WTC11 (cell line): ENCODE data around the gene ZNF593. TPM values are rescaled to one million over a fixed set of nuclear protein-coding genes. Genes with fewer than 3 reads are reported as not detected.

Experiments
- ATAC-seq: fragments of 200-7000 bp; cut with Tn5 transposase; 2 replicates; pipeline ENCODE4 v1.10.0; 2021; ENCODE audit warnings: mild to moderate bottlenecking, moderate library complexity
- CTCF ChIA-PET: fragments of 300-600 bp; sonication (Branson Sonifier 250); formaldehyde crosslinking; loops from one replicate; lab custom pipeline; 2021; ENCODE audit warnings: antibody characterized with exemption; lab: Charles Lee
- POLR2A ChIA-PET: fragments of 350-600 bp; sonication (Branson Sonifier 250); formaldehyde crosslinking; loops from one replicate; lab custom pipeline; 2021; ENCODE audit warnings: antibody characterized with exemption; lab: Charles Lee
- DNase-seq: peaks from one replicate; pipeline ENCODE4 v3.0.0; 2021; ENCODE audit warnings: low spot score
- H3K27ac Mint-ChIP-seq: 2 replicates; pipeline ENCODE4 v1.8.0; 2021; ENCODE audit warnings: mixed read lengths
- H3K27me3 Mint-ChIP-seq: 2 replicates; pipeline ENCODE4 v1.8.0; 2021; ENCODE audit warnings: low read depth, mild to moderate bottlenecking, moderate library complexity, mixed read lengths
- H3K36me3 Mint-ChIP-seq: 2 replicates; pipeline ENCODE4 v1.8.0; 2021; ENCODE audit warnings: mixed read lengths
- H3K4me1 Mint-ChIP-seq: 2 replicates; pipeline ENCODE4 v1.8.0; 2022; ENCODE audit warnings: mixed read lengths
- H3K4me3 Mint-ChIP-seq: 2 replicates; pipeline ENCODE4 v1.8.0; 2021; ENCODE audit warnings: mild to moderate bottlenecking, moderate library complexity, mixed read lengths
- H3K9me3 Mint-ChIP-seq: 2 replicates; pipeline ENCODE4 v1.8.0; 2021; ENCODE audit warnings: mixed read lengths
- ATF3 ChIP-seq: sonication (generic); formaldehyde crosslinking; conservative IDR thresholded peaks from 2 replicates; pipeline ENCODE4 v1.8.1; 2022; ENCODE audit warnings: mild to moderate bottlenecking, missing genetic modification reagents
- ETV6 ChIP-seq: sonication (generic); formaldehyde crosslinking; IDR thresholded peaks from 2 replicates; pipeline ENCODE4 v1.8.1; 2022; ENCODE audit warnings: mild to moderate bottlenecking, missing genetic modification reagents
- FOXJ3 ChIP-seq: sonication (generic); formaldehyde crosslinking; IDR thresholded peaks from 2 replicates; pipeline ENCODE4 v1.9.0; 2021; ENCODE audit warnings: missing genetic modification reagents, mild to moderate bottlenecking, borderline replicate concordance
- GABPB1 ChIP-seq: sonication (generic); formaldehyde crosslinking; IDR thresholded peaks from 2 replicates; pipeline ENCODE4 v1.8.1; 2023; ENCODE audit warnings: mild to moderate bottlenecking, missing genetic modification reagents
- HMGXB4 ChIP-seq: sonication (generic); formaldehyde crosslinking; IDR thresholded peaks from 2 replicates; pipeline ENCODE4 v1.8.1; 2023; ENCODE audit warnings: mild to moderate bottlenecking, moderate library complexity, missing genetic modification reagents
- JAZF1 ChIP-seq: fragments of 250-450 bp; sonication (Bioruptor Pico); IDR thresholded peaks from 2 replicates; pipeline ENCODE4 v1.9.0; 2021; ENCODE audit warnings: moderate library complexity, mild to moderate bottlenecking, inconsistent platforms
- JUN ChIP-seq: sonication (generic); formaldehyde crosslinking; IDR thresholded peaks from 2 replicates; pipeline ENCODE4 v1.8.0; 2023; ENCODE audit warnings: mild to moderate bottlenecking, missing genetic modification reagents
- NFYB ChIP-seq: sonication (generic); formaldehyde crosslinking; conservative IDR thresholded peaks from 2 replicates; pipeline ENCODE4 v1.8.0; 2022; ENCODE audit warnings: low read depth, missing genetic modification reagents
- PREB ChIP-seq: sonication (generic); formaldehyde crosslinking; IDR thresholded peaks from 2 replicates; pipeline ENCODE4 v1.8.1; 2022; ENCODE audit warnings: mild to moderate bottlenecking, missing genetic modification reagents, moderate library complexity, borderline replicate concordance
- RELA ChIP-seq: sonication (generic); formaldehyde crosslinking; IDR thresholded peaks from 2 replicates; pipeline ENCODE4 v1.8.1; 2022; ENCODE audit warnings: missing genetic modification reagents, mild to moderate bottlenecking, borderline replicate concordance
- TEAD1 ChIP-seq: sonication (generic); formaldehyde crosslinking; IDR thresholded peaks from 2 replicates; pipeline ENCODE4 v1.8.0; 2022; ENCODE audit warnings: mild to moderate bottlenecking, missing genetic modification reagents
- USF2 ChIP-seq: sonication (generic); formaldehyde crosslinking; IDR thresholded peaks from 2 replicates; pipeline ENCODE4 v1.8.1; 2023; ENCODE audit warnings: mild to moderate bottlenecking, missing genetic modification reagents, moderate library complexity
- ZNF121 ChIP-seq: sonication (generic); formaldehyde crosslinking; IDR thresholded peaks from 2 replicates; pipeline ENCODE4 v1.8.0; 2023; ENCODE audit warnings: missing genetic modification reagents
- ZNF232 ChIP-seq: sonication (generic); formaldehyde crosslinking; IDR thresholded peaks from 2 replicates; pipeline ENCODE4 v1.8.0; 2022; ENCODE audit warnings: mild to moderate bottlenecking, missing genetic modification reagents
- ZNF317 ChIP-seq: sonication (generic); formaldehyde crosslinking; IDR thresholded peaks from 2 replicates; pipeline ENCODE4 v1.8.1; 2023; ENCODE audit warnings: low read depth, mild to moderate bottlenecking, moderate library complexity, missing genetic modification reagents, borderline replicate concordance
- ZNF425 ChIP-seq: fragments of 250-450 bp; sonication (Bioruptor Pico); conservative IDR thresholded peaks from 2 replicates; pipeline ENCODE4 v1.9.0; 2021; ENCODE audit warnings: mild to moderate bottlenecking
- ZNF512 ChIP-seq: sonication (generic); formaldehyde crosslinking; IDR thresholded peaks from 2 replicates; pipeline ENCODE4 v1.8.1; 2022; ENCODE audit warnings: missing genetic modification reagents, borderline replicate concordance
- total RNA-seq: library from RNA; stranded (reverse); gene quantifications from 3 replicates; pipeline ENCODE4 v1.2.3, GENCODE V29; 2021
- TF ChIP-seq, protein P1 (sequence below): sonication (generic); formaldehyde crosslinking; IDR thresholded peaks from 2 replicates; pipeline ENCODE4 v1.8.0; 2023; ENCODE audit warnings: mild to moderate bottlenecking, missing genetic modification reagents
- TF ChIP-seq, protein P2 (sequence below): sonication (generic); formaldehyde crosslinking; IDR thresholded peaks from 2 replicates; pipeline ENCODE4 v1.8.0; 2023; ENCODE audit warnings: missing genetic modification reagents, mild to moderate bottlenecking, borderline replicate concordance
- TF ChIP-seq, protein P3 (sequence below): sonication (generic); formaldehyde crosslinking; IDR thresholded peaks from 2 replicates; pipeline ENCODE4 v1.8.0; 2023; ENCODE audit warnings: missing genetic modification reagents

Gene ZNF593
- total RNA-seq, 1 experiment from 2014 or later: 49.1 TPM

DNA sequence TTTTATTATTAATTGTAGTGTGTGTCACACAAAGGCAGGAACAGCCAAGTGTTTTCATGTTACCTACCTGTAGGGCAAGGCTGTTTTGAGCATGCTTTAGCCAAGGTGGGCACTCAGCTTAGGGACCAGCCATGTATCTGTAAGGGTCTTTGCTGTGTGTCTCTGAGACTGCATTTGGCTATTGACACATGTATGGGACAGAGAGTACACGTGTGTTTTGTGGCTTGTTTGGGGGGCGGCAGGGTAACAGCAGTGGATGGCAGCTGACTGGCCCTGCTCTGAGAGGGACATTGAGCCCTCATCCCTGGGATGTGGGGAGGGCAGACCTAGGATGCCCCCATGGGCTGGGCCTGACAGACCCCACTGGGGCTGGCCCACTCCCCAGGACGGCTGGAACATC lies 27.6 kb downstream of the ZNF593 start (continued):
- TF ChIP-seq, protein P1, sequence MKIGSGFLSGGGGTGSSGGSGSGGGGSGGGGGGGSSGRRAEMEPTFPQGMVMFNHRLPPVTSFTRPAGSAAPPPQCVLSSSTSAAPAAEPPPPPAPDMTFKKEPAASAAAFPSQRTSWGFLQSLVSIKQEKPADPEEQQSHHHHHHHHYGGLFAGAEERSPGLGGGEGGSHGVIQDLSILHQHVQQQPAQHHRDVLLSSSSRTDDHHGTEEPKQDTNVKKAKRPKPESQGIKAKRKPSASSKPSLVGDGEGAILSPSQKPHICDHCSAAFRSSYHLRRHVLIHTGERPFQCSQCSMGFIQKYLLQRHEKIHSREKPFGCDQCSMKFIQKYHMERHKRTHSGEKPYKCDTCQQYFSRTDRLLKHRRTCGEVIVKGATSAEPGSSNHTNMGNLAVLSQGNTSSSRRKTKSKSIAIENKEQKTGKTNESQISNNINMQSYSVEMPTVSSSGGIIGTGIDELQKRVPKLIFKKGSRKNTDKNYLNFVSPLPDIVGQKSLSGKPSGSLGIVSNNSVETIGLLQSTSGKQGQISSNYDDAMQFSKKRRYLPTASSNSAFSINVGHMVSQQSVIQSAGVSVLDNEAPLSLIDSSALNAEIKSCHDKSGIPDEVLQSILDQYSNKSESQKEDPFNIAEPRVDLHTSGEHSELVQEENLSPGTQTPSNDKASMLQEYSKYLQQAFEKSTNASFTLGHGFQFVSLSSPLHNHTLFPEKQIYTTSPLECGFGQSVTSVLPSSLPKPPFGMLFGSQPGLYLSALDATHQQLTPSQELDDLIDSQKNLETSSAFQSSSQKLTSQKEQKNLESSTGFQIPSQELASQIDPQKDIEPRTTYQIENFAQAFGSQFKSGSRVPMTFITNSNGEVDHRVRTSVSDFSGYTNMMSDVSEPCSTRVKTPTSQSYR (CRISPR knock-in tag): no peak
- TF ChIP-seq ZNF121 (CRISPR knock-in tag) (no peak), TEAD1 (CRISPR knock-in tag) (no peak), PREB (CRISPR knock-in tag) (no peak)

GRCh38 chr1:26197813-26198212 lies 28.1 kb downstream of the ZNF593 start:
- H3K9me3 Mint-ChIP-seq: no peaks in the 10 kb centered on the region
- no peaks in the 10 kb centered on the region; the same call in none of the 2 replicates for H3K27me3 Mint-ChIP-seq
- POLR2A ChIA-PET: no interaction called here
- H3K36me3 Mint-ChIP-seq: no peaks in the 10 kb centered on the region
- ATAC-seq: no peak
- no peak overlapping the region for H3K27ac Mint-ChIP-seq
- peaks cover 23% of the 10 kb centered on the region for H3K4me1 Mint-ChIP-seq
- CTCF ChIA-PET: interaction anchor here (1.1 to 1.5 kb wide), 2 partner anchors 20 to 53 kb away, joined by 3 to 4 read pairs; partner anchors contain the start of gene CNKSR1
- DNase-seq: no peak
- no peak overlapping the region for H3K4me3 Mint-ChIP-seq
- TF ChIP-seq HMGXB4 (CRISPR knock-in tag) (no peak), RELA (no peak), GABPB1 (CRISPR knock-in tag) (no peak), NFYB (no peak), JAZF1 (CRISPR knock-in tag) (no peak), ZNF425 (CRISPR knock-in tag) (no peak), ZNF512 (no peak), ZNF232 (CRISPR knock-in tag) (no peak), ETV6 (no peak), FOXJ3 (CRISPR knock-in tag) (no peak), ZNF317 (no peak), USF2 (CRISPR knock-in tag) (no peak), ATF3 (CRISPR knock-in tag) (no peak), JUN (CRISPR knock-in tag) (no peak)
- TF ChIP-seq, protein P2, sequence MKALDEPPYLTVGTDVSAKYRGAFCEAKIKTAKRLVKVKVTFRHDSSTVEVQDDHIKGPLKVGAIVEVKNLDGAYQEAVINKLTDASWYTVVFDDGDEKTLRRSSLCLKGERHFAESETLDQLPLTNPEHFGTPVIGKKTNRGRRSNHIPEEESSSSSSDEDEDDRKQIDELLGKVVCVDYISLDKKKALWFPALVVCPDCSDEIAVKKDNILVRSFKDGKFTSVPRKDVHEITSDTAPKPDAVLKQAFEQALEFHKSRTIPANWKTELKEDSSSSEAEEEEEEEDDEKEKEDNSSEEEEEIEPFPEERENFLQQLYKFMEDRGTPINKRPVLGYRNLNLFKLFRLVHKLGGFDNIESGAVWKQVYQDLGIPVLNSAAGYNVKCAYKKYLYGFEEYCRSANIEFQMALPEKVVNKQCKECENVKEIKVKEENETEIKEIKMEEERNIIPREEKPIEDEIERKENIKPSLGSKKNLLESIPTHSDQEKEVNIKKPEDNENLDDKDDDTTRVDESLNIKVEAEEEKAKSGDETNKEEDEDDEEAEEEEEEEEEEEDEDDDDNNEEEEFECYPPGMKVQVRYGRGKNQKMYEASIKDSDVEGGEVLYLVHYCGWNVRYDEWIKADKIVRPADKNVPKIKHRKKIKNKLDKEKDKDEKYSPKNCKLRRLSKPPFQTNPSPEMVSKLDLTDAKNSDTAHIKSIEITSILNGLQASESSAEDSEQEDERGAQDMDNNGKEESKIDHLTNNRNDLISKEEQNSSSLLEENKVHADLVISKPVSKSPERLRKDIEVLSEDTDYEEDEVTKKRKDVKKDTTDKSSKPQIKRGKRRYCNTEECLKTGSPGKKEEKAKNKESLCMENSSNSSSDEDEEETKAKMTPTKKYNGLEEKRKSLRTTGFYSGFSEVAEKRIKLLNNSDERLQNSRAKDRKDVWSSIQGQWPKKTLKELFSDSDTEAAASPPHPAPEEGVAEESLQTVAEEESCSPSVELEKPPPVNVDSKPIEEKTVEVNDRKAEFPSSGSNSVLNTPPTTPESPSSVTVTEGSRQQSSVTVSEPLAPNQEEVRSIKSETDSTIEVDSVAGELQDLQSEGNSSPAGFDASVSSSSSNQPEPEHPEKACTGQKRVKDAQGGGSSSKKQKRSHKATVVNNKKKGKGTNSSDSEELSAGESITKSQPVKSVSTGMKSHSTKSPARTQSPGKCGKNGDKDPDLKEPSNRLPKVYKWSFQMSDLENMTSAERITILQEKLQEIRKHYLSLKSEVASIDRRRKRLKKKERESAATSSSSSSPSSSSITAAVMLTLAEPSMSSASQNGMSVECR (CRISPR knock-in tag): no peak
- TF ChIP-seq, protein P3, sequence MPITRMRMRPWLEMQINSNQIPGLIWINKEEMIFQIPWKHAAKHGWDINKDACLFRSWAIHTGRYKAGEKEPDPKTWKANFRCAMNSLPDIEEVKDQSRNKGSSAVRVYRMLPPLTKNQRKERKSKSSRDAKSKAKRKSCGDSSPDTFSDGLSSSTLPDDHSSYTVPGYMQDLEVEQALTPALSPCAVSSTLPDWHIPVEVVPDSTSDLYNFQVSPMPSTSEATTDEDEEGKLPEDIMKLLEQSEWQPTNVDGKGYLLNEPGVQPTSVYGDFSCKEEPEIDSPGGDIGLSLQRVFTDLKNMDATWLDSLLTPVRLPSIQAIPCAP (CRISPR knock-in tag): no peak
